GF-D8 (cell line): ENCODE measurements around the gene BICD1.

ENCODE experiments used
- DNase-seq: peaks from one replicate; lab custom pipeline; 2025; lab: John Stamatoyannopoulos, UW

BICD1 gene

GRCh38 chr12:32104572-32105355 lies 1.9 kb upstream of the BICD1 start:
- no peak for DNase-seq

DNA sequence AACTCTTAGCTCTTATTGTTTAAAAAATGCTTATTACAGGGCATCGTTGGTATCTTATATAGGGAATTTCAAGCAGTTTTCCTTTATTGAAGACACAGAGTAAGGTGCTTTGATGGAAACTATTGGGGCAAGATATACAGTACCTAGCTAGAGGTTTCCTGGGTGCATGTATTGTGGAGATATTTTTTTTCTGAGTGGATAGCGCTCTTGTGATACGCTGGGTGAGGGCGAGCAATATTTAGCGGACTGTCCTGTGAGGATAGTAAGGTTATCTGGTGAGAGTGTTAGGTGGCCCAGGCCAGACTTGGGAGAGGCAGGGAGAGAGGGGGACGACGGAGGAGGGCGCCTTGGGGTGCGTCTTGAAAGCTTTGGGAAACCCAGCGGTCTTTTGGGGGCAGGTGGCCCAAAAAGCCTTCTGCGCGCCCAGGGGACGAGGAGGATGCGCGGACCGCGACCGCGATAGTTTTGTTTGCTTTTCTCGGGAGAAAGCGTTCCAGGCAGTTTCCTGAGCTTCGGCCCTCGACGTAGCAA lies 596 bp upstream of the BICD1 start:
- no peak for DNase-seq

DNA sequence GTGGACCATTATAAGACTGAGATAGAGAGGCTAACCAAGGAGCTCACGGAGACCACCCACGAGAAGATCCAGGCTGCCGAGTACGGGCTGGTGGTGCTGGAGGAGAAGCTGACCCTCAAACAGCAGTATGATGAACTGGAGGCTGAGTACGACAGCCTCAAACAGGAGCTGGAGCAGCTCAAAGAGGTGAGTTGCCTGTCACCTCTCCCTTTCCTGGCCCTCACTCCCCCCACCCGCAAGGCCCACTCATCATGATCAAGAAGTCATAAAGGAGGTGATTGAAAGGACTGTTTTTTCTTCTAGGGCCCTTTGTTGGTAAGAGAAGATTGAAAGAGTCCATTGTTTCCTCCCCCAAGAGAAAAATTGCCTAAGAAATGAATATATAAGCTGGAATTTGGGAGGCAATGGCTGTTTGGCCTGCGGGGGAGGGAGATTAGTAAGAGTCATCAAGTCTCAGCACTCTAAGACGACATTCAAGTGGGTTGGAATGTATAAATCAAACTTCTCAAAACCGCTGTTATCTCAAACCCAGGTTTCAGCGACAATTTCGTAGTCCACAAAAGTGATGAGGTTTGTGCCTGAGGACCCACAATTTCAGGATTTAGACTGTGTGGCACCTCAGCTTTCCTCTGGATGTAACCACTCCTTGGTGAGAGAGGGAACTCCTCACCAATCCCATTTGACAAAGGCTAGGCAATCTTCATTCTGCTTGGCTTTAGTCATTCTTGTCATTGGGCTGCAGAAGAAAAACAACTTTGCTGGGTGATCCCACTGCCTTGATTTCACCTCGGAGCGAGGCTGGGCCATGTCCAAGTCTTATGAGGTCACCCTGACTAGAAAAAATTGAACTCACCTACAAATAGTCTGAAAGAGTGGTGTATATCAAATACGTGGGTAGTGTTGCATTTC lies 966 bp downstream of the BICD1 start:
- DNase-seq = no peak

DNA sequence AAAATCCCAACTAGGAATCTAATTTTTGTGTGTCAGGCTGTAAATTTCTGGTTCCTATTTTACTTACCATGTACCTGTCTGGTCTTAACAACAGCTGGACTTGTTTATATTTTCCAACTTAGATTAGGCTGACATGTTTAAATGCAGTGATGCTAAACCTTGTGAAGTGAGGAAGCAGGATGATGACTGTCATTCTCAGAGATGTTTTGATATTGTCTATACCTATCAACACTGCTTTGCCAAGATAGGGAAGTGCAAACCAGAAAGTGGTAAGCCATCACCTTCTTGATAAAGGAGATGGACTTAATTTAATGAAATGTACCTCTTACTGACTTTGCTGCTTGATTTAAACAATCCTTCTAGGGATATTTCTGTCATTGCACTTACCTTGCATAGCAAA lies 2.1 kb downstream of the BICD1 start:
- no peak for DNase-seq

GRCh38 chr12:32110417-32110816 lies 3.8 kb downstream of the BICD1 start:
- DNase-seq = no peak

DNA sequence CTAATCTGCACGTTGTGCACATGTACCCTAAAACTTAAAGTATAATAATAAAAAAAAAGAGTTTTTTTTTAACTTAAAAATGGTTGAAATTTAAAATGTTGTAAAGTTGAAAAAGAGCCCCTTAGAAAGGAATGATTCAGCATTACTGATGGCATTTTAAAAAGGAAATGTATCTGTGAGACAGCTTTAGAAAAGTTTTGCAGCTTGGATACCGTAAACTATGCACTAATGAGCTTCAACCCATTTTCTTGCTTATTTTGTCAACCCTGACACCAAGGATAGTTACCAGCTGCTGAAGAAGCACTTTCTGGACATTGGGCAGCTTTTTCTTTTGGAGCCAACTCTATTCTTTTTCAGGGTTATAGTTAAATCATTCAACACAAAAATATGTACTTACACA lies 4.3 kb downstream of the BICD1 start:
- DNase-seq = no peak

DNA sequence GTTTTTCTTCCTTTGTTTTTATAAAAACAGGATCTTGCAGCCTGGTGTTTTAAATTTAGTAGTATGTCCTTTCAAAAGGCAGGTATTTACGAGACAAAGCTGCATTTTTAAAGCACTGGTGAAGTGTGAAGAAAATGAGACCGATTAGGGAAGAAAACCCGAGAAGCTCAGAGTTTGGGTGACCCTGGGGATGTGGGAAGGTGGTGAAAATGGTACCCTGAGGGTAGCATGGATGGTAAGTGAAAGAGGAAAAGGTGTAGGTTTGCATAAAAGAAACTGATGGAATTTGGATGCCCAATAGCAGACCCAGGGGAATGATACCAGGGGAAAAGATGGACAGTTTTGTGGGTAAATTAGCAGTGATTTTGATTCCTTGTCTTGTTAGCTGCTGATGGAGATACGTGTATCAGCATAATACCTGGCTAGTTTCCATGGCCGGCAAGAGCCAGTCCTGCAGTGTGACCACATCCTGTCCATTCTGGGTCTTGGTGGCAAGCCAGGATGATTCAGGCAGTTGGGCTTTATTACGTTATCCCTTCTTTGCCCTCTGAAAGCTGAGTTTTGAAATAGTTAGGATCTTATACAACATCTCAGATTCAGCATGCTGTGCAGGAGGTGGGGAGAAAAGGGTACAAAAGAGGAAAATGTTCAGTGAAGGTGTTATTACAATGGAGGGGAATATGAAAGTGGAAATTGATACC lies 8.9 kb downstream of the BICD1 start:
- DNase-seq = no peak

DNA sequence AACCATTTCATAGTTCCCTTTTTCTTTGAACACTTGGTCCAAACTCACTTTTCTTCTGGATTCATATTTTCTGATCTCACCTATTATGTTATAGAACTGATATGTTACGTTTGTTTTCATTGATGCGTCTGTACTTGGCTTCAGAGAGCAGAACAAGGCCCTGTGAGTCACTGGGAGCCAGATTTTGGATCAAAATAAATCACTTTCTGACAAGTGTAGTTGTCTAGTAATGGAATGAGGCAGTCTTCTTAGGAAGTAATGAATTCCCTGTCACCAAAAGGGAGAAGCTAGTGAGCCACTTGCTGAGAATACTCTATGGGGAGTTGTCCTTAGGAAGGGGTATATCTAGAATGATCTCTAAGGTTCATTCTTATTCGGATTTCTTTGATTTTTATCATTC lies 10.2 kb downstream of the BICD1 start:
- no peak for DNase-seq

GRCh38 chr12:32117316-32117715 lies 10.7 kb downstream of the BICD1 start:
- no peak for DNase-seq

DNA sequence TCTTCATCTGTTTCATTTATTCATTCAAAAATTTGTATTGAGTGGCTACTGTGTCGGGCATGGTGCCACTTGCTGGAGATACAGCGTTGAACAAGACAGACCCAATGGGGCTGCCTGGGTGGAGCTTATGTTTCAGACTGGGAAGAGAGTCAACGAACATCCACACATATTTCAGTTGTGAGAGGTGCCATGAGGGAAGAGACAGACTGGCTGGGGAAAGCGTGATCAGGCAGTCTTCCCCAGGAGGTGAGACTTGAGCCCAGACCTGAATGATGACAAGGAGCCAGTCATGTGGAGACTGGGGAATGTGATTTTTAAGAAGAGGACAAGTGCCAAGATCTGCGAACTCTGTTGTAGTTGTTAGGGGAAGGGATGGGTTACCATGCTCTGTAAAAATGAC lies 12.2 kb downstream of the BICD1 start:
- DNase-seq = no peak

DNA sequence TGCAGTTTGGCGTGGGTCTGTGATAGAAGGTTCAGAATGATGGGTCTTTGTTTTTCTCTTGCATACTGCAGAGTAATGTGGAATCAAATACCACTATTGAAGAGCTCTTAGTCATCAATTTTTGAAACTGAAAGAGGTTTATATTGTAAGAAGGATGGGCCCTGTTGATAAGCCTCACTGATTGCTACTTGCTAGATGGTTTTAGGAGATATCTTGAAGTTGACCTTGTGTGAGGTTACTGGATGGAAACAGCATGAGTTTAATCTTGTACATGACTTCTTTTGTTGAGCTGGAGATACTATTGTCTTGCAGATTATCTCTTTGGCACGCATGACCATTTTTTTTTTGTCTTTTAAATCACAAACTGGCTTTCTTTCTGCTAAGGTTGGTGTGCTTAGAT lies 13.8 kb downstream of the BICD1 start:
- no peak for DNase-seq

DNA sequence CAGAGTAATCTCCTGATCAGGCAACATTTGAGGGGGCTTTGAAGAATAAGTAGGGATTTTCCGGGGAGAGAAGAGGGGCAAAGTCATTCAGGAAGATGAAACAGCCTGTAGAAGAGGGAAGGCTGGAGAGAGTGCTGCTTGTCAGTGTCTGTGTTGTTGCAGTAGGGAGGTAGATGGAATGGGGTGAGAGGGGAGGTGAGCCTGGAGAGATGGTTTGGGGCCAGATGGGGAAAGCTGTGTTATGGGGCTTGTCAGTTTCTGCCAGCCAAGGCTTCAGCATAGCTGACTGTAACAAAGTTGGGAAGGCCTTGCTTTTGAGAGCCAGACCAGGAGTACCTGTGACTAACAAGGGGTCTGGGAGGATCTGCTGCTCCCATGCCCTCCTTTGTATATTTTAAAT lies 18.0 kb downstream of the BICD1 start:
- no peak for DNase-seq

- DNase-seq = no peak
These were observed 18.9 kb downstream of the BICD1 start for GRCh38 chr12:32125455-32126084.

DNA sequence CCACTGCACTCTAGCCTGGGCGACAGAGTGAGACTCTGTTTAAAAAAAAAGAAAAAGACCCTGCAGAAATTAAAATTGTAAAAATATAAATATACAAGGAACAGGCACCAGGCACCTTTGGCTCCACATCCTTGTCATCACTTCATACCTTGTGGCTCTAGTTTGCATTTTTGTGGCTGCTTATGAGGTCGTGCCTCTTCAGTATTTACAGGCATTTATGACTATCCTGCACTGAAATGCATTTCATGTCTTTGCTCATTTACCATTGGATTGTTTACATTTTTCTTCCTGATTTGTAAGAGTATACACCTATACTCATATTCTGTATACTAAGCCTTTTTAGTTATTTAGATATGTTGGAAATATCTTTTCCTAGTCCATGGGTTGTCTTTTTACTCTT lies 20.1 kb downstream of the BICD1 start:
- no peak for DNase-seq

DNA sequence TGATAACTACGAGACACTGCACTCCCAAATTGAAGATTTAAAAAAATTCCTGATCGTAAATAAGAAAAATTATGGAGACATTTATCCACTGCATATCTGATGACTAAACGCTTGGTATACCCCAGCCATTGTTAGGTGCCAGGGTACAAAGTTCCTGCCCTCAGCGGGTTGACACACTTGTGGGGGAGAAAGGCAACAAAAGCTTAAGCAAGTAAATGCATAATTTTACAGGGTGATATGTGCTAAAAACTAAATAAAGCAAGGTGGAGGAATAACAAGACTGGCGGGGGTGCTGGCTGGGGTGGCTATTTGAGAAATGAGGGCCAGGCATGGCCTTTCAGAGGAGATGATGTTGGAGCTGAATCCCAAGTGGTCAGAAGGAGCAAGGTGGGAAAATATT lies 25.0 kb downstream of the BICD1 start:
- no peak for DNase-seq

- DNase-seq = no peak
These were observed 27.6 kb downstream of the BICD1 start for GRCh38 chr12:32134101-32134888.

- DNase-seq = no peak
These were observed 29.3 kb downstream of the BICD1 start for GRCh38 chr12:32135967-32136366.

- no peak for DNase-seq
These were observed 29.8 kb downstream of the BICD1 start for GRCh38 chr12:32136404-32136803.

DNA sequence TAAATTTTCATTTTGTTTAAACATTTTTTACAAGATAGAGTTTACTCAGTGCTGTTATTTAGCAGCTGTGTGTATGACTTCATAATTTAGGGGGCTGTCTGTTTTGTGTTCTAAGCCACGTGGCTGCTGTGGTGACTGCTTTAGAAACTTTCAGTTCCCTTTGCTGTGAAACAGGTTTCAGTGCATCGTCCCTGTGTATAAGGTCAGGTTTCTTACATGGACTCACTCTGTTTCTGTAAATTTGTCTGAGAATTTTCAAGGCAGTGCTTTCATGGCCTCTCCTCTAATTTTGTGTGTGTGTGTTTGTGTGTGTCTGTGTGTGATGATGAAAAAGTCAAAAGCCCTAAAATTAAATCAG lies 32.4 kb downstream of the BICD1 start:
- no peak for DNase-seq

DNA sequence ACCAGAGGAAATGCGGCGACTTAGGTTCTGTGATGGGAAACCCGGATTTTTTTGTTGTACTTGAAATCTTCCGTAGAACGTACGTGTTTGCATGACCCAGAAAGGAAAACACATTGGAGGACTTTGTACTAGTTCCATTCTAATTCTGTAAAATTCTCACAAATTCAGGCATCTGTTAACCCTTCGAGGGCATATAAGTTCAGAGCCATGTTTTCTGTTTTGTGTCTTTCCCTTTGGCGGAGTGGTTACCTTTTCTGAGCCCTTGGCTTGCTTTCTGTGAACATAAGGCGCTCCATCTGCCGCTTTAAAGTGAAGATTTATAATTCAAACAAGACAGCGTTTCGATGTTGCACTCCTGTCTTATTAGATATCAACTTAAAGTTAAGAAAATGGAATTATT lies 34.2 kb downstream of the BICD1 start:
- no peak for DNase-seq

GRCh38 chr12:32145096-32145495 lies 38.4 kb downstream of the BICD1 start:
- DNase-seq = no peak
